HG02970 (cell line): ENCODE results near the gene RGS12.

Experiments used
- ATAC-seq: cut with Tn5 transposase; IDR thresholded peaks from one replicate; pipeline ENCODE4 v1.9.1; 2021; ENCODE audit warnings: mild to moderate bottlenecking, moderate library complexity, moderate number of reproducible peaks; ENCODE audit not compliant: unreplicated experiment, low FRiP score

Gene RGS12

DNA sequence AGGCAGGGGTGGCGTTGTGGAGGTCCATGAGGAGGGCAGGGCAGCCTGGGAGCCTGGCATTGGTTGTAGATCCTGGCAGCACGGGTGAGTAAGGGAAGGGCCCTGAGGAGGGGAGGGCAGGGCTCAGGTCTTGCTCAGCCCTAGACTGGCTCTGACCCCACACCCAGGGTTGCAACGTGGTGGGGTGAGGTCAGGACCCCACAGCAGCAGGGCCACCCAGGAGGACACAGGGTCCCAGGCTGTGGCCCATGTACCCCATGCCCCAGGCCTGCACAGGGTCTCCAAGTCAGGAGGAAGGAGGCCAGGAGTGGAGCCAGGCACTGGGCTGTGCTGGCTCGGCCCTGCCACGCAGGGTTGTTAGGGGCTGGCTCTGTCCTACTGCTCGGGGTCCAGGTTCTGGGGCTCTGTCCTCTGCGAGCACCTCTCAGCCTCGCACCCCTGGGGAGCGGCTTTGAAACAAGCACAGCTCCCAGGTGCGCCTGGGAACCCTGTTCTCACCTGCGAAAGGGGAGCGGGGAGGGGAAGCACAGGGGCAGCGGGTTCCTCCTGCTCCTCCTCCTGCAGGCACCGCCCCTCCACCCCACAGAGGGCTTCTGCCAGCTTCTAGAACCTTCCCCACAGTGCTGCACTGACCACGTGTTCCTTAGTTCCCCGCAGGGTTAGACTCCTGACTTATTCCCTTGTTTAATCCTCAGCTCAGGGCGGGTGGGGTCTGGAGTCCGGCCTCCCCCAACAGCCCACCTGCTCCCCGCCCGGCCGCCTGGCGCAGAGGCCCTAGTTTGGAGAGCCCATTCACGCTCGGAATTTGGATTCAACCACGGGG, 23.5 kb upstream of the RGS12 start:
- ATAC-seq: no peak

DNA sequence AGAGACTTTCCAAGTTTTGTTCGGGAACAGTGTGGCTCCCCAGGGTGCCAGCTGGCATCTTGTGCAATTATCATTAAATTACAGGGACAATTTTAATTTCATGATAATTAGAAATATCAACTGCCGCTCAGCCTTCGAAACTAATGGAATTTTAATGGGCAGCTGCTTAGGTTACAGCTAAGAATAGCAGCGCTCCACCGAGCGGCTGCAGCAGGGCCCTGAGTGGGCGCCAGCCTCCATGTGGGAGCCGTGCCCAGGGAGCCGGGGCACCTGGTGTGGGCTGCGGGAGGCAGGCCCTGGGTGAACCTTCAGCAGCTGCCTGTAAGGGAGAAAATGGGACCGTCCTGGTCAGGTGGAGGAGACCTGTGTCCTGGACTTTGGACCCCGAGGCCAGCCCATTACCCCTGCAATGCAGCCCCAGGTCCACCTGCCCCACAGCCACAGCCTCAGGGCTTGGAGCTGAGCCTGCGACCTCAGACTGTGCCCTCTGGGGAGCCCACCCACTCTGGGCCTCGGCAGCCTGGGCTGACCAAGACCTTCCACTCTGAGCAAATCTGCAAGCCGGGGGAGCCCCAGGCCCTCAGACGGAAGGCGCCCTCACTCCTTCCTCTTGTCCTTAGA, 22.7 kb upstream of the RGS12 start:
- ATAC-seq: no peak

DNA sequence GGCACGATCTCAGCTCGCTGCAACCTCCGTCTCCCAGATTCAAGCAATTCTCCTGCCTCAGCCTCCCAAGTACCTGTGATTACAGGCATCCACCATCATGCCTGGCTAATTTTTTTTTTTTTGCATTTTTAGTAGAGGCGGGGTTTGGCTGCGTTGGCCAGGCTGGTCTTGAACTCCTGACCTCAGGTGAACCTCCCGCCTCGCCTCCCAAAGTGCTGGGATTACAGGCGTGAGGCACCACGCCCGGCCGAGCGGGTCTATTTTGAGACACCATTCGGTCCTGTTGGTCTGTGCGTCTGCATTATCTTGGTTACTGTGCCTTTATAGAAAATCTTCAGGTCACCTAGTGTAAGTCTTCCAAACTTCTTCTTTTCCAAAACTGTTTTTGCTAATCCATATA, 21.7 kb upstream of the RGS12 start:
- no peak for ATAC-seq

GRCh38 chr4:3276986-3277385, 15.8 kb upstream of the RGS12 start:
- no peak for ATAC-seq

DNA sequence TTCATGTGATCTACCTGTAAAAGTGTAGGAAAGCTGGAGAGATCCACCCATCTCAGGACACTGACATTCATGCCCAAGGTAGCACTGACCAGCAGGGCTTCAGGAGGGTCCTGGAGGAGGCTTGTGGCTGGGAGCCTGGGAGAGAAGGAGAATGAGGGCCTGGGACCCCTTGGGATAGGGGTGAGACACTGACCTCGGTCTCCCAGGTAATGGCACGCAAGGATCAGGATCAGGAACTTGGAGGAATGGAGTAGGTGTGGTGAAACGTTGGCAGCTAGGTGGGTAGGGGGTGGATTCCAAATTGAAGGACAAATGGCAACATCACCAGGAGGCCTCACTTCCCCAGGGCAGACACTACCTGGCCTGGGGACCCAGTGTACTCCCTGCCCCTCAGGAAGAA, 12.4 kb upstream of the RGS12 start:
- ATAC-seq: no peak

- ATAC-seq: no peak
Measured at GRCh38 chr4:3283483-3283882, 9.3 kb upstream of the RGS12 start.

- no peak for ATAC-seq
Measured at GRCh38 chr4:3283916-3284315, 8.9 kb upstream of the RGS12 start.

GRCh38 chr4:3284734-3285557, 7.9 kb upstream of the RGS12 start:
- no peak for ATAC-seq

DNA sequence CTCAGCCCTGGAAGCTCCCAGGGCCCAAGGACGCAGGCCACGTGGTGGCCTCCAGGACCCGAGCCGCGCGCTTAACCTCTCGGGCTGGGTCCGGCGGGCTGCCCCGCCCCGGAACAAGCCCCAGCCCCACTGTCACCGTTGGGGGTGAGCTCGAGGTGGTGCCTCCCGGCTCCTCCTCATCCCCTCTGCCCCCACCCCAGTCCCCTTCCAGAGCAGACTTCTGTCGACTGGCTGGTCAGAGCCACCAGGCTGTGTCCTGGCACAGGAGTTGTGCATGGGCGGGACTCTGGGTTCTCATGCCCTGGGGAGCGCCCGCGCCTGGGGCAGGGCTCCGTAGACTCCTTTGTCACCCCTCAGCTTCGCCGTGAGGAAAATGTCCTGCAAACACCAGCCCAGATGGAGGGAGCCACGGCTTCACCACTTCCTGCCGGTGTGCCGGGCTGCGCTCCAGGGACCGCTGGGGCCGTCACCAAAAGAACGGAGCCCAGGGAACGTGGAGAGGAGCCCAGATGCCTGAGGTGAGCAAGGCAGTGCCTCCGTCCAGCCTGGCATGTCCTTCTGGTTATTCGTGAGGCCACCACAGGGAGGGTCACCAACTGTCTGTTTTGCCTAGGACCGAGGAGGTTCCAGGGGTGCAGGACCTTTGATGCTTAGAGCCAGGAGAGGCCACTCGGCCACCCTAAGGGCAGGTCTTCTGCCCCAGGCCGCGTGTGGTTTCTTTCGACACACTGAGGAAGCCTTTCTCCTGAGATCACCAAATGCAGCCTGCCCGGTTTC, 7.1 kb upstream of the RGS12 start:
- ATAC-seq: peak; percentile 69

DNA sequence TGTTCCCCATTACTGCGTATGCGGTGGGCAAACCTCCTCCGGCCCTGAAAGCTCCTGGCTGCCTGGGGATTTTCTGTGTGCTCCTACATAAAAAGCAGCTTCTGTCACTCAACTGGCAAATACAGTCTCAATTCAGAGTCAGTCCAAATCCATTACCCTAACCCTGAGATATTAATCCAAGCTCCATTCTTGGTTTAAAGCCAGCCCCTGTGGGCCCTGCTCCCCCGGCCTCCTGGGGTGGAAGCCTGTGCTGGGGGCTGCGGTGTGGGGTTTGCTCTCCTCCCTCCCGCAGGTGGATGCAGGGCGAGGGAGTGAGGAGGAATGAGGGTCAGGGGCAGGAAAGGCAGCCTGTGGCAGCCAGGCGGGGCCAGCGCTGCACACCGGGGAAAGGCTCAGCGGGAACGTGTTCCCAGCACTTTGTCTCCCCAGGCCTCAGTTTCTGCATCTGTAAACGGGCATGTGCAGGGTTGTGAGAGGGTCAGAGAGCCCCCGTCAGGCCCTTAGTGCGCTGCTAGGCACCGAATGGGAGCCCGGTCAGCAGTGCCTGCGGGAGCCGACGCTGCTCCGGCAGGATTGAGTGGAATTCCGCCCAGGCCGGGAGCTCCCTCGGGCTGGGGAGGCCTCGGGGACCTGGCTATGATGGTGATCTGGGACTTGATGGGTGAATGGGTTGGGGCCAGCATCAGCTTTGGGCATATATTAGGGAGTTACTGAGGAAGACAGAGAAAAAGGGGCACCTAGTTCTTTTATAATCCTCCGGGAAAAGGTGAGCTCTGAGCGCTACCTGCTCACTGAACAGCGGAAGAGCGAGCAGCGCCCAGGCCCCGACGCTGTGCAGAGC, 6.3 kb upstream of the RGS12 start:
- ATAC-seq: no peak

DNA sequence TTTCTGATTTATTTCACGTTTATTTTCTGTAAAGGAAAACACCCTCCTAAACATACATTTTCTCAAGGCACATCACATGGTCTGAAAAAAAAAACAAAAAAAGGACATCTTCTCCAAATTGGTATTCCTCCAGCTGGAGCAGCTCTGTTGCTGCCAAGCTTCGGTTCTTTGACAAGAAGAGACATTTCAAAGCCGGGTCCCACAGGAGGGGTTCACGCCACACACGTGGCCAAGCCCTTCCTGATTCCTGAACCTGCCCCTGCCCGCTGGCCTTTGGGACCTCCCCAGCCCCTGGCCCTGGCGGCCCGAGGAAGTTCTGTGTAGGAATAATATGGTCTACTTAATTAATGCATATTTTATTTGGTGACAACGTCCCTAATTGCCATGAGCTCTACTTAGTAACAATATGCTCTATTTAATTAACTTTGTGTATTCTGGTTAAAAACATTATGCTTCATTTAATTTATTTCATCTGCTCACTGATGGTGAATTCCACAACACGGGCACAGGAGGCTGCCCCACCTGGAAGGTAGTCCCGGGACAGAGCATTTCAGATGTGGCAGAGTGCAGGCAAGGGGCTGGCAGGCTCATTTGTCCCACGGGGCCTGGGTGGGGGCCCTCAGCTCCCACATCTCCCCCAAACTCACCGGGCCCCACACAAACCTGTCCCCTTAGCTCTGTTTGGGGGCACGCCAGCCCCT, 5.4 kb upstream of the RGS12 start:
- no peak for ATAC-seq

GRCh38 chr4:3287972-3288570, 4.8 kb upstream of the RGS12 start:
- no peak for ATAC-seq

GRCh38 chr4:3288571-3289094, 4.2 kb upstream of the RGS12 start:
- no peak for ATAC-seq

- no peak for ATAC-seq
Measured at GRCh38 chr4:3290476-3290875, 2.3 kb upstream of the RGS12 start.

DNA sequence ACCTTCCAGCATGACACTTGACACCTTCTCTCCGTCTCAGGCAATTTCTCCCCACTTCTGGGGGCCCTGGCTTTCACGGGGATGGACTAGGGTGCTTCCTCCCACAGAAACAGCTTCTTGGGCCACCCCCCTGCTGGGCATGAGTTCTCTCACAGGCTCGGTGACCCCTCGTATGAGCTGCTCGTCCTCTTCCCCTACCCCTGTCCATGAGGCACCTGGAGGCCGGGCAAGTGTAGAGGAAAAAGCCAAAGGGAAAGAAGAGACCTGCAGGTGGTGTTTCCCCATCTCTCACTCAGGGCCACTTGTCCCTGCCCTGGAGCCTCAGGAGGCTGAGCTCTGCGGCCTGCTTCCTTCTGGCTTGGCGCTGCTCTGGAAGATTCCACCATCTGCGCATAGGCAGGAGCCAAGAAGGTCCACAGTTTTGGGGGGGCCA, 1.9 kb upstream of the RGS12 start:
- ATAC-seq: no peak

DNA sequence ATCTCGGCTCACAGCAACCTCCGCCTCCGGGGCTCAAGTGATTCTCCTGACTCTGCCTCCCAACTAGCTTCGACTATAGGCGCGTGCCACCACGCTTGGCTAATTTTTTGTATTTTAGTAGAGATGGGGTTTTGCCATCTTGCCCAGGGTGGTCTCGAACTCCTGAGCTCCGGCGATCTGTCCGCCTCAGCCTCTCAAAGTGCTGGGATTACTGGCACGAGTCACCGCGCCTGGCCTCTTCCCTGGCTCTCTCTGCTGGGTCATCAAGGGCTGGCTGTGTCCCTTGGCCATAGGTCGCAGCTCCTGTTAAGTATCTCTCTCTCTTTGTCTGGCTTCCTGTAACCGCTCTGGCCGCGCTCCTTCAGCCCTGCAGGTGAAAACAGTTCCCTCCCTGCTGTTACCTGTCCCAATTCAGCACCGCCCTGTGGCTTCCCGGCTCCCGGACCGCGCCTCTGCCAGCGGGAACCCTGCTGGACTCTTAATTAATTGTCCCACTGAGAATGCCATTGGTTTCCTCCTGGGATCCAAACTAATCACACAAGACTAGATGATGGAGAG, 1.3 kb upstream of the RGS12 start:
- ATAC-seq: no peak

- ATAC-seq: peak; percentile 4
Measured at GRCh38 chr4:3291969-3292570, 751 bp upstream of the RGS12 start.
